Parathyroid adenoma (tissue), 2 donors: ENCODE data around the gene REEP5.

Experiments used
- H2AFZ ChIP-seq: fragments of 300-600 bp; sonication (generic); one replicate; pipeline ENCODE4 v1.7.0; 2017; ENCODE audit warnings: antibody characterized with exemption, mild to moderate bottlenecking
- H3K27ac ChIP-seq: fragments of 300-600 bp; sonication (generic); one replicate; pipeline ENCODE4 v1.7.0; 2017
- H3K27me3 ChIP-seq: fragments of 300-600 bp; sonication (generic); one replicate; pipeline ENCODE4 v1.7.0; 2017; ENCODE audit warnings: low read length; ENCODE audit not compliant: control insufficient read depth, insufficient read depth
- H3K36me3 ChIP-seq: fragments of 300-600 bp; sonication (generic); one replicate; pipeline ENCODE4 v1.7.0; 2017; ENCODE audit warnings: low read length; ENCODE audit not compliant: control insufficient read depth, insufficient read depth
- H3K4me1 ChIP-seq: fragments of 300-600 bp; sonication (generic); one replicate; pipeline ENCODE4 v1.7.0; 2017; ENCODE audit warnings: control low read depth
- H3K4me2 ChIP-seq: fragments of 300-600 bp; sonication (generic); one replicate; pipeline ENCODE4 v1.7.0; 2017; ENCODE audit warnings: low read length
- H3K4me3 ChIP-seq: fragments of 300-600 bp; sonication (generic); one replicate; pipeline ENCODE4 v1.7.0; 2017; ENCODE audit warnings: low read depth, low read length
- H3K79me2 ChIP-seq: fragments of 300-600 bp; sonication (generic); one replicate; pipeline ENCODE4 v1.7.0; 2017; ENCODE audit warnings: control low read depth
- H3K9ac ChIP-seq: fragments of 300-600 bp; sonication (generic); one replicate; pipeline ENCODE4 v1.7.0; 2017; ENCODE audit warnings: mild to moderate bottlenecking
- H3K9me3 ChIP-seq: fragments of 300-600 bp; sonication (generic); one replicate; pipeline ENCODE4 v1.7.0; 2017; ENCODE audit warnings: low read length; ENCODE audit not compliant: control insufficient read depth
- CTCF ChIP-seq: fragments of 300-600 bp; sonication (generic); IDR thresholded peaks from one replicate; pipeline ENCODE4 v1.7.0; 2017; ENCODE audit warnings: antibody characterized with exemption, mild to moderate bottlenecking
- donor health status: primary hyperparathyroidism.

REEP5 gene

DNA sequence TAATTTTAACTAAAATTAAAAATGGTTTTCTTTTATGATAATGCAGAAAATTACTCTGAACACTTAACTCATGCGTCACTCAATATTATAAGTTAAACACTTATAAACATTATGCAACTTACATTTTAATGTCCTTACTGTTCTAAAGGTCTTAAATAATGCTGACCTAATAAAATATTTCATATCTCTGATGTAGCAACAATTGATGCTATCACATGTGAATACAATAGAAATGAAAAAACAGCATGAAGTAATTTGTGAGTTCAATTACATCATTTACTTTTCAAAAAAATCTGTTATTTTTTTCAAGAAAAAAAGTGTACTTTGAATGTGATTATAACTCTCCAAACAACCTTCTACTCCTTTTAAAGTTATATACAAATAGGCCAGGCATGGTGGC, 26.4 kb upstream of the REEP5 start:
- Histone ChIP-seq H2AFZ (no peak overlapping the region), H3K4me3 (no peak overlapping the region), H3K4me1 (no peaks in the 10 kb centered on the region), H3K27me3 (no peaks in the 10 kb centered on the region), H3K9me3 (no peaks in the 10 kb centered on the region), H3K79me2 (no peaks in the 10 kb centered on the region), H3K9ac (no peak overlapping the region), H3K27ac (no peak overlapping the region), H3K4me2 (no peak overlapping the region), H3K36me3 (no peaks in the 10 kb centered on the region)
- no peak for TF ChIP-seq CTCF

DNA sequence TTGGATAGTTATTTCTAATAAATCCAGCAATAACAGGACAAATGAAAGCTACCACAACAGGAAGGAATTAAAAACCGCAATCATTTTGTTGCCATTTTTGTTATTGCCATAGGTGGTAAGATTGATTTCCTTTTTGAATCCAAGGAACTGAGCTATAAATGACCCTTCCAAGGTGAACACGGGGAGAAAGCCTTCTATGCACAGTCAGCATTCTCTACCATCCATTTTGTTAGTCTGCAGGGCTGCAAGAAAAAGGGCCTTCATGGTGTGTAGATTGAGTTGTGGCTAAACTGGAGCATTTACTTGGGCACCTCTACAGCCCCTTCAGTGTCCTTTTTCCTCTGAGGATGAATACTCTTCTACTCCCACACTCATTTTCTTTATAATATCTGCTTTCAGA, 18.6 kb upstream of the REEP5 start:
- Histone ChIP-seq H3K27ac (no peak overlapping the region), H3K4me1 (no peaks in the 10 kb centered on the region), H3K9ac (no peak overlapping the region), H3K4me2 (no peak overlapping the region), H2AFZ (no peak overlapping the region), H3K9me3 (no peaks in the 10 kb centered on the region), H3K36me3 (no peaks in the 10 kb centered on the region), H3K4me3 (no peak overlapping the region), H3K79me2 (no peaks in the 10 kb centered on the region), H3K27me3 (no peaks in the 10 kb centered on the region)
- TF ChIP-seq CTCF: no peak

GRCh38 chr5:112938286-112938685, 16.3 kb upstream of the REEP5 start:
- no peaks in the 10 kb centered on the region for H3K79me2 ChIP-seq
- H3K27me3 ChIP-seq: no peaks in the 10 kb centered on the region
- no peak overlapping the region for H3K4me2 ChIP-seq
- H3K36me3 ChIP-seq: no peaks in the 10 kb centered on the region
- H2AFZ ChIP-seq: no peak overlapping the region
- H3K9ac ChIP-seq: no peak overlapping the region
- H3K9me3 ChIP-seq: no peaks in the 10 kb centered on the region
- no peak overlapping the region for H3K4me3 ChIP-seq
- no peak for TF ChIP-seq CTCF
- no peaks in the 10 kb centered on the region for H3K4me1 ChIP-seq
- H3K27ac ChIP-seq: no peak overlapping the region

DNA sequence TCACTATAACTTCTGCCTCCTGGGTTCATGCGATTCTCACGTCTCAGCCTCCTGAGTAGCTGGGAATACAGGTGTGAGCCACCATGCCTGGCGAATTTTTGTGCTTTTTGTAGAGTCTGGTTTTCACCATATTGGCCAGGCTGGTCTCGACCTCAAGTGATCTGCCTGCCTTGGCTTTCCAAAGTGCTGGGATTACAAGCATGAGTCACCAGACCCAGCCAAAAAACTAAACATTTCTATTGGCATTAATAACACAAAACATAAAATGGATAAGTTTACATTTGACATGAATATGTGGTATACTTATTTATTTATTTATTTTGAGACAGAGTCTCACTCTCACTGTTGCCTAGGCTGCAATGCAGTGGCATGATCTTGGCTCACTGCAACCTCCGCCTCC, 13.6 kb upstream of the REEP5 start:
- H3K4me1 ChIP-seq: no peaks in the 10 kb centered on the region
- no peak overlapping the region for H3K4me2 ChIP-seq
- H3K9ac ChIP-seq: no peak overlapping the region
- no peaks in the 10 kb centered on the region for H3K9me3 ChIP-seq
- H3K27ac ChIP-seq: no peak overlapping the region
- H3K36me3 ChIP-seq: no peaks in the 10 kb centered on the region
- no peak overlapping the region for H2AFZ ChIP-seq
- TF ChIP-seq CTCF: no peak
- H3K27me3 ChIP-seq: no peaks in the 10 kb centered on the region
- H3K79me2 ChIP-seq: no peaks in the 10 kb centered on the region
- H3K4me3 ChIP-seq: no peak overlapping the region

- Histone ChIP-seq H3K79me2 (no peaks in the 10 kb centered on the region), H3K4me1 (no peaks in the 10 kb centered on the region), H2AFZ (no peak overlapping the region), H3K9ac (no peak overlapping the region), H3K4me2 (no peak overlapping the region), H3K36me3 (no peaks in the 10 kb centered on the region), H3K27me3 (no peaks in the 10 kb centered on the region), H3K9me3 (no peaks in the 10 kb centered on the region), H3K27ac (no peak overlapping the region), H3K4me3 (no peak overlapping the region)
- TF ChIP-seq CTCF: no peak
These were observed 12.3 kb upstream of the REEP5 start for GRCh38 chr5:112934366-112934663.
